ENCODE measurements around the gene MXRA7.

The MXRA7 gene

GRCh38 chr17:76695059-76695831 lies 15.5 kb downstream of the MXRA7 start:
- DNase-seq: no peak

GRCh38 chr17:76691379-76692191 lies 19.2 kb downstream of the MXRA7 start:
- no peak for DNase-seq

- no peak for DNase-seq
Measured at GRCh38 chr17:76690596-76691280, 20.0 kb downstream of the MXRA7 start.

DNA sequence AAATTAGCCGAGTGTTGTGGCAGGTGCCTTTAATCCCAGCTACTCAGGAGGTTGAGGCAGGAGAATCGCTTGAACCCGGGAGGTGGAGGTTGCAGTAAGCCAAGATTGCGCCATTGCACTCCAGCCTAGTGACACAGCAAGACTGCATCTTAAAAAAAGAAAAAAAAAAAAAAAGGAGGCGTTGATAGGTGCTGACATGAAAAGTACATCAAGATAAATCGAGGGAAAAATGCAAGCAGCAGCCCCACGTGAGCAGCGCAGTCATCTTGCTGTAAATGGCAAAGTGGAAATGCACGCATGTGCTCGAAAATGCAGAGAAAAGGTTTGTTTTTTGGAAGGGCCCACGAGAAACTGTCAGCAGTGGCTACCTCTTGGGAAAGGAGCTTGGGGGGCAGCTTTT lies 20.9 kb downstream of the MXRA7 start:
- DNase-seq: no peak

- DNase-seq: no peak
Measured at GRCh38 chr17:76688165-76688622, 22.6 kb downstream of the MXRA7 start.

DNA sequence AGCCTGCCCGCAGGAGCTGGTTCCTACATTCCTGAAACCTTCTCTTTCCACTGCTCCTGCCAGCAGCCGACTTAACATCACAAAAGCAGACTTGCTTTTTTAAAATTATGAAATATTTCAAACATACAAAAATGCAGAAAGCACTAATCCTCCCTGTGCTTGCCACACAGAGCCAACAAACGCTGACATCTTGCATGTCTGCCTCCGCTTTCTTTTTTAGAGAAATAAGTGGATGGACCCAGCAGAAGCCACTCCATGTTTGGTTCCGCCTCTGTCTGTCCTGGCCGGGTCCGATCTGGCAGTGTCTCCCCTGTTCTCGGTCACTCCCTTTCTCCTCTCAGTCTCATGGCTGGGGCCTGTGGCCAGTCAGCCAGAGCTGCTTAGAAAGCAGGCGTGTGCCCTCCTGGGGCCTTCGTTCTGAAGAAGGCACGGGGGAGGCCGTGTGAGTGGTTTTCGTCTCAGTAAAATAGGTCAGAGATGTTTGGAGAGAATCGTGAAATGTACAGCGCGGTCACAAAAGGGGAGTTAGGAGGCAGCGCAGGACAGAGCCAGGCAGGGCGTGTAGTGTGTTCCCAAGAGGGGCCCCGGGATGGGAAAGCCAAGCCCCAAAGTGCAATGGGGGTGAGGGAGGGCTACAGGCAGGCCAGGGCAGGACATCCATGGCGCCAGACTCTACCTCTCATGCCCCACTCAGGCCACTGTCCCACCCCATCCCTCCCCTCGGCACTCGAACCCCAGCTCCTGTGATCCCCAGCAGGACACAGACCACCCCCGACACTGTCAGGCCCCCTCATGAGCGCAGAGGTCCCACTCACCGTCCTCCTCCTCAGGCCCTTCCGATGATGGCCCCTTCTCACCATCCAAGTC lies 23.2 kb downstream of the MXRA7 start:
- DNase-seq: no peak

- DNase-seq: no peak
Measured at GRCh38 chr17:76686538-76687297, 24.0 kb downstream of the MXRA7 start.

DNA sequence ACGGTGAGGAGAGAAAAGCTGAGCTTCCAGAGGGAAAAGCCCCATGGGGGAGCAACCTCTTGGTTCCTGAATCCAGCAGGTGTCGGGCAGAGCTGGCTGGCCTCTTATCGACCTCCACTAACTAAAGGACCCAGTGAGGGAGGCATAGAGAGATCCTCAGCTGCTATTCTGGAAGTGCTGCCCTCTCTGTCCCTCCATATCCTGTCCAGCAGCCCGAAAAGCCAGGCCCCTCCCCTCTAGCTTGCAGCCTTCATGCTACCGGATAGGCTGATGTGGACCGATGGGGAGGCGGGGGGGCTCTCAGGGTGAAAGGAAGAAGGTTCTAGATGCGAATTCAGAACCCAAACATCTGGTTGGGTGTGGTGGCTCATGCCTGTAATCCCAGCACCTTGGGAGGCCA lies 24.9 kb downstream of the MXRA7 start:
- DNase-seq: no peak

DNA sequence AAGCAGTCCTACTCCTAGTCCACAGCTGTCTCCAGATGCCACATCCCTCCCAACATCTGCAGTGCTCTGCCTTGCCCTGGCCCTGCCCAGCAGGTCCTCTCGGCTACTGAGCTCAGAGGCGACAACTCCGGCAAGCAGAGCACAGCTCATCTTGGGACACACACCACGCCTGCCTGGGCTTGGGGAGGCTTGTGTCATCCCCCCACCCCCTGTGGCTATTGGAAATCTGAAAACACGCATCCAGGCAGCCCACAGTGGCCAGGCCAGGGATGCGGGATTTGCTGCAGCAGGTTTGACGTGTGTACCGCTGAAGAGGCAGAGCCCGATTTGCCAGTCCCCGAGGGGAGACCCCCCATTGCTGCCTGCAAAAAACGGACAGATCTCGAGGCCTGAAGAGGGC lies 25.4 kb downstream of the MXRA7 start:
- no peak for DNase-seq

- DNase-seq: no peak
Measured at GRCh38 chr17:76684756-76685155, 26.0 kb downstream of the MXRA7 start.

GRCh38 chr17:76683921-76684745 lies 26.6 kb downstream of the MXRA7 start:
- DNase-seq: no peak

- DNase-seq: no peak
Measured at GRCh38 chr17:76683011-76683755, 27.6 kb downstream of the MXRA7 start.

DNA sequence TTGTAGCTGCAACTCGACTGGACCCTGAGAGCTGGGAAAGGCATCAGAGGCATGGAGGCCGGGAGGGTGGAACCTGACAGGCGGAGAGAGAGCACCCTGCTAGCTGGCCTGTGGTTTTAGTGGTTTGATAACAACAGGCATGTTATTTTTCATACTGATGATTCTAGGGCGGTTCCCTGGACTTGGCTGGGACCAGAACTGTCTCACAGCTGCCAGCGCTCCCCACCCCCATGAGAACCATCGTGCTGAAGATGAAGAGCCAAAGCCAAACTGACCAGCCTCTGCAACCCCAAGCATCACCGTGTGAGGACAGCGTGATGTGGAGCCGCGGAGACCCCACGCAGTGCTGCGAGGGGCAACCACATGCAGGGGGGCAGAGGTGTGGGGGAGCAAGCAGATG lies 28.5 kb downstream of the MXRA7 start:
- no peak for DNase-seq

GRCh38 chr17:76681222-76682137 lies 29.3 kb downstream of the MXRA7 start:
- DNase-seq: peak; percentile 61 to 72

DNA sequence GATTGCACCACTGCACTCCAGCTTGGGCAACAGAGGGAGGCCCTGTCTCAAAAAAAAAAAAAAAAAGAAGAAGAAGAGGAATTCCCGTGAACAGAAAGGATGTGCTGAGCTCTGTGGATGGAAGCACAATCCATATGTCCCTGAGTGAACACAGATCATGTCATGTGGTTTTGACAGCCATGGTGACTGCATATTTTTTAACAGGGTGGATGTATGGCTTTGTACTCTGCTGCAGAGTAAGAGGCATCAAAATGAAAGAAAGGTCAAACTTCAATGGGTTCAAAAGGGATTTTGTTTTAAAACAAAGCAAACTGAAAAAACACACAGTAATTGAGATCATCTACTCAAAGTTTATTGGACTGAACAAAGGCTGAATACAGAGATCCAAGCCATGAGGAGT lies 31.5 kb downstream of the MXRA7 start:
- no peak for DNase-seq

DNA sequence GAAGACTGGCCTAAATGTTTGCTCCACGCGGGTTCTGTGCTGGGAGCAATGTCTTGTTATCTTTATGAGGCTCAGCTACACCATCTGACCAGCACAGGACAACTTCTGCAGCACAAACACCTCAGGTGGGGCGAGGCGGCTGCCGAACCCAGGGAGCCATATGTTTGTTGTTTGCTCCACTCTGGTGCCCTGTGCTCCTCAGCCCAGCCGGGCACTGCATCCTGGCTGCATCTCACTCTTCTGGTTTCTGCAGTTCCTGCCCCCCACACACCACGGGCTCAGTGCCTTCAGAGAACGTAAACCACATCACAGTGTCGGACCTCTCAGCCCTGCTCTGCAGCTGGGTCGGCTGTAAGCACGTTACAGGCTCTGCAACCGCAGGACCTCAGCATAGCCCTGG lies 32.4 kb downstream of the MXRA7 start:
- peak in 1 of 2 donors; percentile 12 for DNase-seq

DNA sequence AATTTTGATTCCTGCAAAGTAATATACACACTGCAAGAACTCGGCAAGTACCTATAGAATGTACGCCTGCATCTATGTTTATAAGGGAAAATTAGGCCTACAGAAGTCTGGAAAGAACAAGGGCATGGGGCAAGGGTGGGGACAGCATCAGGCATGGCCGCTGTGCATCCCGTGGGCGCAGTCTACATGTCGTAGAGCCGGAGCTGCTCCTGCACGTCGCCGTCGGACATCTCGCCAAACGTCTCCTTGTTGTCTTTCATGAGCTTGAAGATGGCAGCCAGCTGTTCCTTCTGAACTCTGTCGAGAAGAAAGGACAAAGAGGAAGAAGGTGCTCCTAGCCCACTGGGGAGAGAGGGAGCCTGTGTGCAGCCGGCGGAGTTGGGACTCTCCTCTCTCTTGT lies 33.4 kb downstream of the MXRA7 start:
- DNase-seq: no peak

GRCh38 chr17:76676629-76677028 lies 34.1 kb downstream of the MXRA7 start:
- no peak for DNase-seq

- DNase-seq: no peak
Measured at GRCh38 chr17:76675648-76676047, 35.1 kb downstream of the MXRA7 start.

Measured in activated CD4-positive, alpha-beta T cell treated with anti-CD3 and anti-CD28 coated beads for 4 hours (primary cell).